ENCODE results near the gene MSANTD1.

Gene MSANTD1

GRCh38 chr4:3286335-3287175, 37.6 kb downstream of the MSANTD1 start:
- in situ Hi-C loops (cut with MboI; ENCODE audit: low sequenced_read_pairs) = no loop called here

- in situ Hi-C loops (cut with MboI; ENCODE audit: low sequenced_read_pairs) = no loop called here
These were observed 38.5 kb downstream of the MSANTD1 start for GRCh38 chr4:3287271-3287971.

GRCh38 chr4:3287972-3288570, 39.1 kb downstream of the MSANTD1 start:
- in situ Hi-C loops (cut with MboI; ENCODE audit: low sequenced_read_pairs) = no loop called here

- in situ Hi-C loops (cut with MboI; ENCODE audit: low sequenced_read_pairs) = no loop called here
These were observed 39.7 kb downstream of the MSANTD1 start for GRCh38 chr4:3288571-3289094.

GRCh38 chr4:3290476-3290875, 41.5 kb downstream of the MSANTD1 start:
- in situ Hi-C loops (cut with MboI; ENCODE audit: low sequenced_read_pairs) = no loop called here

GRCh38 chr4:3290889-3291321, 41.9 kb downstream of the MSANTD1 start:
- in situ Hi-C loops (cut with MboI; ENCODE audit: low sequenced_read_pairs) = no loop called here

GRCh38 chr4:3291411-3291968, 42.5 kb downstream of the MSANTD1 start:
- in situ Hi-C loops (cut with MboI; ENCODE audit: low sequenced_read_pairs) = no loop called here

- in situ Hi-C loops (cut with MboI; ENCODE audit: low sequenced_read_pairs) = no loop called here
These were observed 43.1 kb downstream of the MSANTD1 start for GRCh38 chr4:3291969-3292570.

- in situ Hi-C loops (cut with MboI; ENCODE audit: low sequenced_read_pairs) = no loop called here
These were observed 43.8 kb downstream of the MSANTD1 start, which contains the start of gene RGS12 for GRCh38 chr4:3292571-3293400. Gene RGS12 (plus strand): TSS chr4:3293021. CDS start chr4:3316171, 23,150 bp downstream.

GRCh38 chr4:3293401-3294391, 44.7 kb downstream of the MSANTD1 start:
- in situ Hi-C loops (cut with MboI; ENCODE audit: low sequenced_read_pairs) = no loop called here

- in situ Hi-C loops (cut with MboI; ENCODE audit: low sequenced_read_pairs) = no loop called here
These were observed 45.7 kb downstream of the MSANTD1 start for GRCh38 chr4:3294401-3295241.

GRCh38 chr4:3295837-3296624, 47.1 kb downstream of the MSANTD1 start:
- in situ Hi-C loops (cut with MboI; ENCODE audit: low sequenced_read_pairs) = no loop called here

GRCh38 chr4:3296651-3297050, 47.7 kb downstream of the MSANTD1 start:
- in situ Hi-C loops (cut with MboI; ENCODE audit: low sequenced_read_pairs) = no loop called here

- in situ Hi-C loops (cut with MboI; ENCODE audit: low sequenced_read_pairs) = no loop called here
These were observed 48.3 kb downstream of the MSANTD1 start for GRCh38 chr4:3297066-3297859.

GRCh38 chr4:3299122-3299975, 50.4 kb downstream of the MSANTD1 start:
- in situ Hi-C loops (cut with MboI; ENCODE audit: low sequenced_read_pairs) = no loop called here

Measured in HL-60/S4 (cell line).